Muscle of leg (tissue), 16 donors: ENCODE measurements around the gene OR51D1. TPM values are rescaled to one million over a fixed set of nuclear protein-coding genes. Genes with fewer than 3 reads are reported as not detected.

ENCODE experiments used
- DNase-seq: peaks from one replicate; pipeline ENCODE4 v3.0.0; 2013
- H3K27ac ChIP-seq: one replicate; pipeline ENCODE4 v1.5.1; 2013; ENCODE audit warnings: mild to moderate bottlenecking, low read length, control low read depth
- H3K27me3 ChIP-seq: one replicate; pipeline ENCODE4 v1.6.1; 2013; ENCODE audit warnings: low read length; ENCODE audit not compliant: control insufficient read depth, insufficient read depth
- H3K36me3 ChIP-seq: one replicate; pipeline ENCODE4 v1.6.1; 2013; ENCODE audit warnings: low read length; ENCODE audit not compliant: control insufficient read depth, insufficient read depth
- H3K4me1 ChIP-seq: one replicate; pipeline ENCODE4 v1.6.1; 2013; ENCODE audit warnings: low read length; ENCODE audit not compliant: control insufficient read depth, insufficient read depth
- H3K4me3 ChIP-seq: one replicate; pipeline ENCODE4 v1.5.1; 2013; ENCODE audit warnings: low read length, control low read depth
- H3K9me3 ChIP-seq: replicated peaks from 2 replicates; pipeline ENCODE4 v1.6.1; 2013; ENCODE audit warnings: low read depth, low read length; ENCODE audit not compliant: control insufficient read depth
- WGBS: methylation state at CpG from one replicate; pipeline ENCODE4 v1.1.5; 2013; ENCODE audit warnings: missing lambda C conversion rate; ENCODE audit not compliant: insufficient coverage; 5-methylcytosine and 5-hydroxymethylcytosine counted together
- long read RNA-seq, 11 donors: transcript quantifications; one replicate each; lab custom pipeline, GENCODE V29; 2026
- polyA plus RNA-seq, 8 donors: library from polyadenylated mRNA; unstranded; fragments of 120-200 nt; gene quantifications; one replicate each; pipeline versions ENCODE4 v1.2.1 to v1.2.3, GENCODE V29; 2013; ENCODE audit warnings: inconsistent platforms in 1 of 8, low replicate concordance in 1 of 8; ENCODE audit not compliant: insufficient read length in 8 of 8, insufficient read depth in 1 of 8
- total RNA-seq: library from RNA; stranded (reverse); fragments of 120-200 nt; gene quantifications from one replicate; pipeline ENCODE4 v1.2.4, GENCODE V29; 2013

Gene OR51D1
- total RNA-seq = not detected
- polyA plus RNA-seq = not detected
- long read RNA-seq, donor 1 = 0 reads
- long read RNA-seq, donor 2 = 0 reads
- long read RNA-seq, donor 3 = 0 reads
- long read RNA-seq, donor 4 = 0 reads
- long read RNA-seq, donor 5 = 0 reads
- long read RNA-seq, donor 6 = 0 reads
- long read RNA-seq, donor 7 = 0 reads
- long read RNA-seq, donor 8 = 0 reads
- long read RNA-seq, donor 9 = 0 reads
- long read RNA-seq, donor 10 = 0 reads
- long read RNA-seq, donor 11 = 0 reads

DNA sequence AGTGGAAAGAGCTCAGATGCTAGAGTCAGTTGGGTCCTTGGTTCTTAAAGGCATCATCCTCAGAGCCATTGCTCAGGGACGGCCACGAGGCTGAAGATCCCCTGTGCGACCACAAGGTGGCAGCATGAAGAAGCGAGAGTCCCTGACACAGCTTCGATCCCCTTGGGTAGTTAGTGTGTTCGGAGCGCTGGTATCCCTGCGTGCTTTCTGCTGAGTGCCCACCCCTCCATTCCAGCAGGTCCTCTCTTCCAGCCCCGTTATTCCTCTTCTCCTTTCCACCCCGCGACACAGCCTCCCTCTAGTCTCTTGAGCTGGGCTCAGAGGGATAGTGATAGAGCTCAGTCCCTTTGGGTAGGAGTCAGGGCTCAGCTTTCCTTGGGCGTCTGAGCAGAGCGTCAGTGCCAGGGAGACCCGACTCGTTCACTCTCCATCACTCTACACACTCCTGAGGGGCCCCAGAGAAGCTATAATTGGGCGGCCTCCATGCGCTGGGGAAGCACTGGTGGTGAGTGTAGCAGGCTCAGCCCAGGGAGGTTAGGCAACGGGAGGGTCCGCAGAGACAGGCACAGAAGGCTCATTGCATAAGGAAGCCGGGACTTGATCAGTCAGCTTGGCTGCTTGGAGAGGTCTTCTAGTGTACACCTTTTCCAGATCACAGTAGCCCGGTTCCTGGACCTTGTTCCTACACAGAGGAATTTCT lies at the start of gene OR51D1:
Gene OR51D1, plus strand, starts transcription at position 516 of the 700 bp plus-strand sequence. CDS start 2,314 bp downstream, outside the sequence.
- Histone ChIP-seq H3K27ac (no peak within 1 kb of the TSS), H3K27me3 (no peaks in the 10 kb centered on the region), H3K4me3 (peak within 1 kb of the TSS; percentile 24), H3K4me1 (peaks cover 5% of the 10 kb centered on the region), H3K9me3 (no peaks in the 10 kb centered on the region), H3K36me3 (no peaks in the 10 kb centered on the region)
- DNase-seq = peak; percentile 74
- WGBS = 33% methylated on average over 3 of the region's 21 CpGs

DNA sequence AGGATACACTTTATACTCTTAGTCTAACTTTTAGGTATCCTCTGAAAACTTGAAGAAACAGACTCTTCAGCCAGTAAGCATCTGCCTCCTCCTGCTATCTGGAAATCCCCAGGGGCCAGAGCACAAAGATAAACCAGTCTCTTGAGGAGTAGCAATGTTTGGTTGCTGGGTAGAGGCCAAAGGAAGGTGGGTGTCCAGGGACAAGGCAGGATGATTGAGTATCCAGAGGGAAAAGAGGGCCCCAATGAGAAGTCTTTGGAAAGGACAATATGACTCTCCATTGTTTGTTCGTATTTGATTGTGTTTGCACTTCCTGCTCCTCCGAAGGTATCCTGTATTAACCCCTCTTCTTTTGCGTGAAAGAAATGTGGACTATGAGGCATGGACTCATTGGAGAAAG lies 48.3 kb upstream of the OR51D1 start:
- 71% methylated on average over 2 of the region's 3 CpGs for WGBS
- Histone ChIP-seq H3K27ac (no peak overlapping the region), H3K9me3 (no peaks in the 10 kb centered on the region), H3K4me1 (no peaks in the 10 kb centered on the region), H3K27me3 (no peaks in the 10 kb centered on the region), H3K4me3 (no peak overlapping the region), H3K36me3 (no peaks in the 10 kb centered on the region)
- no peak for DNase-seq

DNA sequence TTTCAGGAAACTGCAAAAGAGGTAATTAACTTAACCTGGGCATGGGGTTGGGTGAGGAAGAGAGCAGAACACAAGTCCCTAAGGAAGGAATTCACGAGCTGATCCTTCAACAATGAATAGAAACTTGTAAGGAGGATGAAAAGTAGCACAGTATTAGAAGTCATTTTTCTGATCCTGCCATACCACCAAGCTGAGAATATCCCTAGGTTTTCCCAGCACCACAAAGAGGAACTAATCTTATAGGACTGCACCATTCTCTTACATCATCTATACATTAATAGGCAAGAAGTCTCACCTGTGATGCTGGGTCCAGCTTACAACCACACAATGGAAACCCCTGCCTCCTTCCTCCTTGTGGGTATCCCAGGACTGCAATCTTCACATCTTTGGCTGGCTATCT lies 43.5 kb upstream of the OR51D1 start, which contains the start of gene OR52I1:
Gene OR52I1, plus strand, starts transcription at position 301 of the 400 bp plus-strand sequence. Its CDS starts 0 bp downstream, at position 301.
- no peaks in the 10 kb centered on the region for H3K4me1 ChIP-seq
- H3K27ac ChIP-seq = no peak within 1 kb of the TSS
- peaks cover 5% of the 10 kb centered on the region for H3K36me3 ChIP-seq
- 60% methylated on average over 1 of the region's 1 CpG for WGBS
- H3K4me3 ChIP-seq = no peak within 1 kb of the TSS
- H3K27me3 ChIP-seq = no peaks in the 10 kb centered on the region
- no peaks in the 10 kb centered on the region for H3K9me3 ChIP-seq
- no peak for DNase-seq

DNA sequence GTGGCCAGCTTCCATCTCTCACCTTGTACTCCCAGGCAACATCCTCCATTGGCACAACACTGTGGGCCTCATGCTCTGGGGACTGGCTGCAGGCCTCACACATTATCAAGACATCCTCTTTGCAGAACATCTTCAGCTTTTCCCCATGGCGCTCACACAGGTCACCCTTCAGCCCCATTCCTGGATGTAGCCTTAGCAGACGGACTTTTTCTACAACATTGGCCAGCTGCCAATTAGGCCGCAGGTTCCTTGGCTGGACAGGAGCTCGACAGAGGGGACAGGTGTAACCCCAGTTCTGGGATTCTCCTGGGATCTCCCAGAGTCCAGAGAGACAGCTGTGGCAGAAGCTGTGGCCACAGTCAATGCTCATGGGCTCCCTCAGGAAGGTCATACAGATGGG lies 32.2 kb upstream of the OR51D1 start:
- Histone ChIP-seq H3K4me3 (no peak overlapping the region), H3K4me1 (peaks cover 8% of the 10 kb centered on the region), H3K27ac (no peak overlapping the region), H3K27me3 (no peaks in the 10 kb centered on the region), H3K9me3 (no peaks in the 10 kb centered on the region), H3K36me3 (peaks cover 40% of the 10 kb centered on the region)
- 90% methylated on average over 4 of the region's 4 CpGs for WGBS
- DNase-seq = no peak

- WGBS = 63% methylated on average over 1 of the region's 1 CpG
- DNase-seq = no peak
- Histone ChIP-seq H3K36me3 (peaks cover 27% of the 10 kb centered on the region), H3K27ac (no peak overlapping the region), H3K4me3 (no peak overlapping the region), H3K9me3 (no peaks in the 10 kb centered on the region), H3K4me1 (peaks cover 8% of the 10 kb centered on the region), H3K27me3 (no peaks in the 10 kb centered on the region)
Observed at GRCh38 chr11:4606231-4607015, 30.9 kb upstream of the OR51D1 start.

DNA sequence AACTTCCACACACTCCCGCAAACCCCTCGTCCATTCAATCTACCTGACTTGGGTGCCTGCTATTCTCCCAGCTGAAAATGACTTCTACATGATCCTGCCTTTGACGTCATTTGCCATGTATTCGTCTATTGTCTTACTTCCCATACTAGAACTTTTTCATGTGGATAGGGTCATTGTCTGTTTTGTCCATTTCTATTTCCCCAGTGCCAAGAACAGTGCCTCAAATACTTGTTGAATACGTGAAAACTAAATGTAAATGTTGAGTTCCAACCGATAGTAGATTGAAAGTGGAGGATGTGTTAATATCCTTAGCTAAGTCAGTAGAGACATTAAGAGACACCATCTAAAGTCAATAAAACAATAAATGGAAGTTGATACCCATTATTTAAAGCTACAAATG lies 30.2 kb upstream of the OR51D1 start:
- DNase-seq = peak; percentile 13
- peak overlapping the region; percentile 94 for H3K4me3 ChIP-seq
- 71% methylated on average over 2 of the region's 6 CpGs for WGBS
- no peaks in the 10 kb centered on the region for H3K27me3 ChIP-seq
- peaks cover 20% of the 10 kb centered on the region for H3K36me3 ChIP-seq
- no peaks in the 10 kb centered on the region for H3K9me3 ChIP-seq
- peak overlapping the region; percentile 96 for H3K27ac ChIP-seq
- peaks cover 8% of the 10 kb centered on the region for H3K4me1 ChIP-seq

DNA sequence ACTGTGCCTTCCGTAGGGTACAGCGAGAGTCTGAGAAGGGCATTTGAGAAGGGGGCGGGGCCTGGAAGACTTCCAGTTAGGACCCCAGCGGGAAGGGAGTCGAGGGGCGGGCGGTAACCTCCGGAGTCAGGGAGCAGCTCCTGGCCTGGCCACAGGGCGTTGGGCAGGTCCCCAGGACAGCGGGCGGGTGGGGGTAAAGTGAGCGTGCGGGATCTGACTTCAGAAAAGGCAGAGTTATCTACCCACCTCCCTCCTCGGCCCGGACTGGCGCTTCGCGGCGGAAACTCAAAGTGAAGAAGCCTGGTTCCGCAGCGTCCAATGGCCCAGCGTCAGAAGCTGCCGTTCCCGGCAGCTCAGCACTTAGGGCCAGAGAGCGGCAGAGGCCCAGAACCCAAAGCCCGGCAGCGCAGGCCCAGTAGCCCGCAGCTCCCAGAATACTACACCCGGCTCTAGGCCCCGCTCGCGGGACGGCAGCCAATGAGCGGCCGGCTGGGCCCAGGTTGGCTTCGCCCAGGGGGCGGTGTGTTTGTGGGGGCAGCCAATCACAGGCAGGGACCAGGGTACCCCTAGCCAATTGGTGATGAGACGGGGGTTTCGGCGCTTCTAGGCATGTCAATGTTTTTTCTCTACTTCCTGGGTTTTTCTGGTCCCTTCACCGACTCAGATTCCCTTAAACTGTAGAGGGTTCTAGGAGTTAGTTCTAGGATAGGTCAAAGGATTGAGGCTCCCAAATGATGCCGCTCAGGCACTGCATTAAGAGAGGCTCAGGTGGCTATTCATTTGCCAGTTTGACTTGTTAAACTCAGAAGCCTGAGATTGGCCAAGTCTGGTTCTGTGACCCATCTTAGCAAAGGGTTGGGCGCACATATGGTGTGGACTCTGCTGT lies 29.3 kb upstream of the OR51D1 start, which contains the start of gene TRIM68:
Gene TRIM68, minus strand, starts transcription at position 451 of the 886 bp plus-strand sequence. CDS start 2,727 bp downstream, outside the sequence.
- H3K4me1 ChIP-seq = peaks cover 8% of the 10 kb centered on the region
- peak within 1 kb of the TSS; percentile 94 for H3K4me3 ChIP-seq
- DNase-seq = peak; percentile 98
- H3K36me3 ChIP-seq = peaks cover 15% of the 10 kb centered on the region
- peak within 1 kb of the TSS; percentile 96 for H3K27ac ChIP-seq
- H3K9me3 ChIP-seq = no peaks in the 10 kb centered on the region
- peaks cover 2% of the 10 kb centered on the region for H3K27me3 ChIP-seq
- WGBS = 5% methylated on average over 33 of the region's 43 CpGs

GRCh38 chr11:4610258-4610935 lies 26.9 kb upstream of the OR51D1 start:
- H3K4me3 ChIP-seq = no peak overlapping the region
- peaks cover 8% of the 10 kb centered on the region for H3K4me1 ChIP-seq
- peak; percentile 7 for DNase-seq
- no peaks in the 10 kb centered on the region for H3K9me3 ChIP-seq
- no peak overlapping the region for H3K27ac ChIP-seq
- peaks cover 2% of the 10 kb centered on the region for H3K27me3 ChIP-seq
- 35% methylated on average over 2 of the region's 3 CpGs for WGBS
- no peaks in the 10 kb centered on the region for H3K36me3 ChIP-seq

- Histone ChIP-seq H3K27me3 (peaks cover 2% of the 10 kb centered on the region), H3K4me3 (no peak overlapping the region), H3K27ac (no peak overlapping the region), H3K9me3 (no peaks in the 10 kb centered on the region), H3K36me3 (no peaks in the 10 kb centered on the region), H3K4me1 (peaks cover 4% of the 10 kb centered on the region)
- DNase-seq = no peak
- no CpG with 5 or more reads among the region's 2 CpGs for WGBS
Observed at GRCh38 chr11:4611986-4612385, 25.3 kb upstream of the OR51D1 start.
